GM23338 (cell line): ENCODE results near the gene SETX. TPM values are rescaled to one million over a fixed set of nuclear protein-coding genes. Genes with fewer than 3 reads are reported as not detected.

Experiments
- ATAC-seq: fragments of 200-7000 bp; cut with Tn5 transposase; 3 replicates; pipeline ENCODE4 v1.9.1; 2020
- DNase-seq: peaks from one replicate; pipeline ENCODE4 v3.0.0-alpha.2; 2015; ENCODE audit warnings: low spot score
- H2AFZ ChIP-seq: fragments of 200-600 bp; sonication (generic); 2 replicates; pipeline ENCODE4 v1.8.0; 2016; ENCODE audit warnings: antibody characterized with exemption, mild to moderate bottlenecking, moderate library complexity
- H3F3A ChIP-seq: fragments of 200-600 bp; sonication (generic); replicated peaks from 2 replicates; pipeline ENCODE4 v1.8.0; 2017; ENCODE audit warnings: antibody characterized with exemption, mixed run types, low read depth
- H3K27ac ChIP-seq: fragments of 200-600 bp; sonication (generic); 2 replicates; pipeline ENCODE4 v1.6.1; 2016; ENCODE audit warnings: low read depth
- H3K27me3 ChIP-seq: fragments of 200-600 bp; sonication (generic); 2 replicates; pipeline ENCODE4 v1.8.0; 2016; ENCODE audit warnings: mild to moderate bottlenecking, mixed run types, moderate library complexity; ENCODE audit not compliant: insufficient read depth
- H3K36me3 ChIP-seq: fragments of 200-600 bp; sonication (generic); 2 replicates; pipeline ENCODE4 v1.8.0; 2016; ENCODE audit warnings: mild to moderate bottlenecking; ENCODE audit not compliant: insufficient read depth
- H3K4me1 ChIP-seq: fragments of 200-600 bp; sonication (generic); 2 replicates; pipeline ENCODE4 v1.8.0; 2016; ENCODE audit warnings: mild to moderate bottlenecking, moderate library complexity; ENCODE audit not compliant: insufficient read depth
- H3K4me2 ChIP-seq: fragments of 200-600 bp; sonication (generic); 2 replicates; pipeline ENCODE4 v1.7.1; 2017; ENCODE audit warnings: mixed run types
- H3K4me3 ChIP-seq: fragments of 200-600 bp; sonication (generic); 2 replicates; pipeline ENCODE4 v1.6.1; 2016; ENCODE audit warnings: mixed run types
- H3K79me2 ChIP-seq: fragments of 200-600 bp; sonication (generic); replicated peaks from 2 replicates; pipeline ENCODE4 v1.8.0; 2017; ENCODE audit warnings: mild to moderate bottlenecking; ENCODE audit not compliant: insufficient read depth
- H3K9me2 ChIP-seq: fragments of 200-600 bp; sonication (generic); 2 replicates; pipeline ENCODE4 v1.8.0; 2017; ENCODE audit not compliant: insufficient read depth
- H4K20me1 ChIP-seq: fragments of 200-600 bp; sonication (generic); replicated peaks from 2 replicates; pipeline ENCODE4 v1.8.0; 2017; ENCODE audit warnings: mild to moderate bottlenecking; ENCODE audit not compliant: insufficient read depth
- H3K27ac Mint-ChIP-seq: 2 replicates; pipeline ENCODE4 v1.8.0; 2020; ENCODE audit warnings: inconsistent platforms, mild to moderate bottlenecking, moderate library complexity, mixed read lengths
- H3K27me3 Mint-ChIP-seq: 3 replicates; pipeline ENCODE4 v1.8.0; 2022; ENCODE audit warnings: low read depth, mild to moderate bottlenecking, moderate library complexity, mixed read lengths, inconsistent platforms; ENCODE audit not compliant: insufficient read depth, poor library complexity
- H3K36me3 Mint-ChIP-seq: 3 replicates; pipeline ENCODE4 v1.8.0; 2021; ENCODE audit warnings: low read depth, mild to moderate bottlenecking, inconsistent platforms, moderate library complexity, mixed read lengths
- H3K4me1 Mint-ChIP-seq: 3 replicates; pipeline ENCODE4 v1.8.0; 2020; ENCODE audit warnings: mild to moderate bottlenecking, inconsistent platforms, mixed read lengths
- H3K4me3 Mint-ChIP-seq: 3 replicates; pipeline ENCODE4 v1.8.0; 2021; ENCODE audit warnings: moderate library complexity, mild to moderate bottlenecking, inconsistent platforms, mixed read lengths
- H3K9me3 Mint-ChIP-seq: 3 replicates; pipeline ENCODE4 v1.8.0; 2020; ENCODE audit warnings: moderate library complexity, mild to moderate bottlenecking, inconsistent platforms, mixed read lengths
- STAT1 ChIP-seq: IDR thresholded peaks from one replicate; pipeline ENCODE4 v1.6.1; 2016; ENCODE audit warnings: antibody characterized with exemption; ENCODE audit not compliant: unreplicated experiment
- ZNF331 ChIP-seq: fragments of 250-450 bp; sonication (Bioruptor Pico); IDR thresholded peaks from 2 replicates; pipeline ENCODE4 v1.5.0; 2020; ENCODE audit warnings: low read depth, mild to moderate bottlenecking, moderate library complexity
- polyA plus RNA-seq: library from polyadenylated mRNA; unstranded; fragments of >200 nt; fragmentation: Nextera tagmentation; extraction: Ambion mirVana; gene quantifications from 2 replicates; pipeline ENCODE4 v1.2.1, GENCODE V29; 2016
- total RNA-seq: library from RNA; depleted of rRNA; stranded (reverse); fragments of >200 nt; shearing (Covaris generic); gene quantifications from 2 replicates; pipeline ENCODE4 v1.2.3, GENCODE V29; 2014
- TF ChIP-seq, protein P1 (sequence below): fragments of 250-450 bp; sonication (Bioruptor Pico); IDR thresholded peaks from 2 replicates; pipeline ENCODE4 v1.5.0; 2020; ENCODE audit warnings: mild to moderate bottlenecking, moderate library complexity

The SETX gene
- total and polyA plus RNA-seq, 2 experiments from 2014 or later = 17.5 to 49.9 TPM

DNA sequence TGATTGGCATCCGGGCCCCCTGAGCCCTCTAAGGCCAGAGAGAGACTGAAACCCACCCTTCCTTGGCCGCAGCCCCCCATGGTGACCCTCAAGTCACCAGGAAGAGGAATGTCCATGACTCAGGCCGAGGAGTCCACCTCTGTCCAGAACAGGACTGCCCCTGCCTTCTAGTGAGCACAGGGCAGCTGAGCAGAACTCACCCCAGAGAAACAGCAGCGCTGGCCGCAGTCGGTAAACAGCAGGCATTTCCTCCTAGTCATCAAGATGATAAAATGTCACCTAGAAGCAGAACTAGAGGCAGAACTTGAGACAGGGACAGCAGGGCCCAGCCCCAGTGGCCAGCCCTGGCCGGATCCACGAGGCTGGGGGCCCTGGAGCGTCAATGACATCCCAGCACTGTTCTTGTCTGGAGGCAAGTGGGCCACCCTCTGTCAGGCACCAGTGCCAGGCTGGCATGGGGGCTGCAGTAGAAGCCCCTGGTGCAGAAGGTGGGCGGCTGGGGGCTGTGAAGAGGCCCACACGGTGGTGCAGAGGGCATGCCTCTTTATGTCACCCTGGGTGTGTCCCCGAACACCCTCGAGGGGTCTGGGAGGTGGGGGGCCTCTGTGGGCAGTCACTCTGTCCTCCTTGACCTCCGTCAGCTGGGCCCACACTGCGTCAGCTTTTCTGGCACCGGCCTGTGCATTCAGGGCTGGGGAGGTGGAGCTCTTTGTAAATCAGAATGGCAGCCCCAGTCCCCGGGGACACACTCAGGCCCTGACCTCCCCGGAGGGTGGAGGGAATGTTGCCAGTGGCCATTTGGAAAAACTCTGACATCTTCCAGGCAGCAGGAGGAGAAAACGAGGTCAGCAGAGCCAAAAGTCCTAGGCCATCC is 110.0 kb downstream of the SETX start:
- Histone ChIP-seq H3K4me1 (peaks cover 27% of the 10 kb centered on the region), H3K9me2 (no peaks in the 10 kb centered on the region), H4K20me1 (no peaks in the 10 kb centered on the region), H3K27ac (no peak overlapping the region), H3K27me3 (peaks cover 28% of the 10 kb centered on the region), H3K79me2 (no peaks in the 10 kb centered on the region), H2AFZ (no peak overlapping the region), H3F3A (no peaks in the 10 kb centered on the region), H3K4me2 (no peak overlapping the region), H3K4me3 (no peak overlapping the region), H3K36me3 (no peaks in the 10 kb centered on the region)
- H3K4me1 Mint-ChIP-seq = peaks cover 34% of the 10 kb centered on the region
- DNase-seq (no peak), ATAC-seq (no peak)
- no peak overlapping the region for H3K27ac Mint-ChIP-seq
- H3K9me3 Mint-ChIP-seq = no peaks in the 10 kb centered on the region
- H3K27me3 Mint-ChIP-seq = peaks cover 36% of the 10 kb centered on the region
- H3K36me3 Mint-ChIP-seq = no peaks in the 10 kb centered on the region
- no peak for TF ChIP-seq STAT1
- TF ChIP-seq, protein P1, sequence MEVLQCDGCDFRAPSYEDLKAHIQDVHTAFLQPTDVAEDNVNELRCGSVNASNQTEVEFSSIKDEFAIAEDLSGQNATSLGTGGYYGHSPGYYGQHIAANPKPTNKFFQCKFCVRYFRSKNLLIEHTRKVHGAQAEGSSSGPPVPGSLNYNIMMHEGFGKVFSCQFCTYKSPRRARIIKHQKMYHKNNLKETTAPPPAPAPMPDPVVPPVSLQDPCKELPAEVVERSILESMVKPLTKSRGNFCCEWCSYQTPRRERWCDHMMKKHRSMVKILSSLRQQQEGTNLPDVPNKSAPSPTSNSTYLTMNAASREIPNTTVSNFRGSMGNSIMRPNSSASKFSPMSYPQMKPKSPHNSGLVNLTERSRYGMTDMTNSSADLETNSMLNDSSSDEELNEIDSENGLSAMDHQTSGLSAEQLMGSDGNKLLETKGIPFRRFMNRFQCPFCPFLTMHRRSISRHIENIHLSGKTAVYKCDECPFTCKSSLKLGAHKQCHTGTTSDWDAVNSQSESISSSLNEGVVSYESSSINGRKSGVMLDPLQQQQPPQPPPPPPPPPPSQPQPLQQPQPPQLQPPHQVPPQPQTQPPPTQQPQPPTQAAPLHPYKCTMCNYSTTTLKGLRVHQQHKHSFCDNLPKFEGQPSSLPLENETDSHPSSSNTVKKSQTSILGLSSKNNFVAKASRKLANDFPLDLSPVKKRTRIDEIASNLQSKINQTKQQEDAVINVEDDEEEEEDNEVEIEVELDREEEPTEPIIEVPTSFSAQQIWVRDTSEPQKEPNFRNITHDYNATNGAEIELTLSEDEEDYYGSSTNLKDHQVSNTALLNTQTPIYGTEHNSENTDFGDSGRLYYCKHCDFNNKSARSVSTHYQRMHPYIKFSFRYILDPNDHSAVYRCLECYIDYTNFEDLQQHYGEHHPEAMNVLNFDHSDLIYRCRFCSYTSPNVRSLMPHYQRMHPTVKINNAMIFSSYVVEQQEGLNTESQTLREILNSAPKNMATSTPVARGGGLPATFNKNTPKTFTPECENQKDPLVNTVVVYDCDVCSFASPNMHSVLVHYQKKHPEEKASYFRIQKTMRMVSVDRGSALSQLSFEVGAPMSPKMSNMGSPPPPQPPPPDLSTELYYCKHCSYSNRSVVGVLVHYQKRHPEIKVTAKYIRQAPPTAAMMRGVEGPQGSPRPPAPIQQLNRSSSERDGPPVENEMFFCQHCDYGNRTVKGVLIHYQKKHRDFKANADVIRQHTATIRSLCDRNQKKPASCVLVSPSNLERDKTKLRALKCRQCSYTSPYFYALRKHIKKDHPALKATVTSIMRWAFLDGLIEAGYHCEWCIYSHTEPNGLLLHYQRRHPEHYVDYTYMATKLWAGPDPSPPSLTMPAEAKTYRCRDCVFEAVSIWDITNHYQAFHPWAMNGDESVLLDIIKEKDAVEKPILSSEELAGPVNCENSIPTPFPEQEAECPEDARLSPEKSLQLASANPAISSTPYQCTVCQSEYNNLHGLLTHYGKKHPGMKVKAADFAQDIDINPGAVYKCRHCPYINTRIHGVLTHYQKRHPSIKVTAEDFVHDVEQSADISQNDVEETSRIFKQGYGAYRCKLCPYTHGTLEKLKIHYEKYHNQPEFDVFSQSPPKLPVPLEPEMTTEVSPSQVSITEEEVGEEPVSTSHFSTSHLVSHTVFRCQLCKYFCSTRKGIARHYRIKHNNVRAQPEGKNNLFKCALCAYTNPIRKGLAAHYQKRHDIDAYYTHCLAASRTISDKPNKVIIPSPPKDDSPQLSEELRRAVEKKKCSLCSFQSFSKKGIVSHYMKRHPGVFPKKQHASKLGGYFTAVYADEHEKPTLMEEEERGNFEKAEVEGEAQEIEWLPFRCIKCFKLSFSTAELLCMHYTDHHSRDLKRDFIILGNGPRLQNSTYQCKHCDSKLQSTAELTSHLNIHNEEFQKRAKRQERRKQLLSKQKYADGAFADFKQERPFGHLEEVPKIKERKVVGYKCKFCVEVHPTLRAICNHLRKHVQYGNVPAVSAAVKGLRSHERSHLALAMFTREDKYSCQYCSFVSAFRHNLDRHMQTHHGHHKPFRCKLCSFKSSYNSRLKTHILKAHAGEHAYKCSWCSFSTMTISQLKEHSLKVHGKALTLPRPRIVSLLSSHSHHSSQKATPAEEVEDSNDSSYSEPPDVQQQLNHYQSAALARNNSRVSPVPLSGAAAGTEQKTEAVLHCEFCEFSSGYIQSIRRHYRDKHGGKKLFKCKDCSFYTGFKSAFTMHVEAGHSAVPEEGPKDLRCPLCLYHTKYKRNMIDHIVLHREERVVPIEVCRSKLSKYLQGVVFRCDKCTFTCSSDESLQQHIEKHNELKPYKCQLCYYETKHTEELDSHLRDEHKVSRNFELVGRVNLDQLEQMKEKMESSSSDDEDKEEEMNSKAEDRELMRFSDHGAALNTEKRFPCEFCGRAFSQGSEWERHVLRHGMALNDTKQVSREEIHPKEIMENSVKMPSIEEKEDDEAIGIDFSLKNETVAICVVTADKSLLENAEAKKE (CRISPR knock-in tag) = no peak
- no peak for TF ChIP-seq ZNF331 (CRISPR knock-in tag)
- H3K4me3 Mint-ChIP-seq = no peak overlapping the region; the same call in 2 of the 3 replicates
